Endothelial cell (in vitro differentiated cells): ENCODE results near the gene KHSRP. TPM values are rescaled to one million over a fixed set of nuclear protein-coding genes. Genes with fewer than 3 reads are reported as not detected.
"Not testable (repeated sequence)": the region's sequence is repeated elsewhere in the genome, so short reads cannot be mapped to it uniquely, and the experiment has no call there.

Source experiments
- DNase-seq: peaks from one replicate; pipeline ENCODE4 v3.0.0; 2021; ENCODE audit warnings: low spot score
- H3K27ac Mint-ChIP-seq: one replicate; pipeline ENCODE4 v1.8.0; 2021; ENCODE audit warnings: mixed read lengths, inconsistent platforms; ENCODE audit not compliant: unreplicated experiment
- H3K27me3 Mint-ChIP-seq: one replicate; pipeline ENCODE4 v1.8.0; 2021; ENCODE audit warnings: mild to moderate bottlenecking, moderate library complexity, mixed read lengths, inconsistent platforms; ENCODE audit not compliant: unreplicated experiment
- H3K36me3 Mint-ChIP-seq: one replicate; pipeline ENCODE4 v1.8.0; 2021; ENCODE audit warnings: mild to moderate bottlenecking, low read depth, mixed read lengths, inconsistent platforms; ENCODE audit not compliant: unreplicated experiment
- H3K4me1 Mint-ChIP-seq: one replicate; pipeline ENCODE4 v1.8.0; 2021; ENCODE audit warnings: mild to moderate bottlenecking, mixed read lengths, inconsistent platforms; ENCODE audit not compliant: unreplicated experiment
- H3K4me3 Mint-ChIP-seq: one replicate; pipeline ENCODE4 v1.8.0; 2021; ENCODE audit warnings: mild to moderate bottlenecking, mixed read lengths, inconsistent platforms; ENCODE audit not compliant: unreplicated experiment
- H3K9me3 Mint-ChIP-seq: one replicate; pipeline ENCODE4 v1.8.0; 2021; ENCODE audit warnings: mixed read lengths, inconsistent platforms; ENCODE audit not compliant: unreplicated experiment
- total RNA-seq: library from RNA; stranded (reverse); fragmentation: NEBNext Ultra II Directional; extraction: Animal tissue kit (Norgen Biotek cat#: 25700); gene quantifications from one replicate; pipeline ENCODE4 v1.2.1, GENCODE V29; 2021; ENCODE audit not compliant: unreplicated experiment
- TF ChIP-seq, protein P1 (sequence below): fragments of 200-600 bp; sonication (generic); IDR thresholded peaks from one replicate; pipeline ENCODE4 v1.5.0; 2021; ENCODE audit warnings: antibody characterized with exemption; ENCODE audit not compliant: unreplicated experiment

Gene KHSRP
- total RNA-seq, 1 donor from 2014 or later = 290 TPM

DNA sequence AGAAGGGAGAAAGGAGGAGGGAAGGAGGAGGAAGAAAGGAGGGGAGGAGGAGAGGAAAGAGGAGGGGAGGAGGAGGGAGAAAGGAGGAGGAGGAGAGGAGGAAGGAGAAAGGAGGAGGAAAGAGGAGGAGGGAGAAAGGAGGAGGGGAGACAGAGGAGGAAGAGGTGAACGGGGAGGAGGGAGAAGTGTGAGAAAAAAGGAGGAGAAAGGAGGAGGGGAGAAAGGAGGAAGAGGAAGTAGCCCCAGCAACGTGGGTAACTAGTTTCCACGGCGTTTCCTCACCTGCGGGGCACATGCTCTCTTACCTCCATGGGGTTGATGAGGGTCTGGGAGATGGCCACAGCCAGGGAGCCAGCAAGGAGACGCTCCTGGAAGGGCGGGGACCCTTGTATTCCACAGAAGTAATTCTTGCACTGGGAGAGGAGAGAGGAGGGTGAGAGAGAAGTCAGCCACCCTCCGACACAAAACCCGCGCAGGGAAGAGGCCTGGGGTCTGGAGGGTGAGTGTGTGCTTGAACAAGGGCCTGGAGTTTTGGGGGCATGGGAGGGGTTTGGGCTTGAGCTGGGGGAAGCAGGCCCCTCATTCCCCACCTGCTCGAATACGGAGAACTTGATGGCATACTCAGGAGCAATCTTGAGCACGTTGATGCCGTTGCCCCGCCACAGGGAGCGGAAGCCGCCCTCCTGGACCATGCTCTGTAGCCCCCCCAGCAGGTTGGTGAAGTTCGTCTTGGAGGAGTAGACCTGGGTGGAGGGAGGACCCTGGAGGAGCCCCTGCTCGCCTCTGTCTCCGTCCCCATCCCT lies 5.0 kb upstream of the KHSRP start:
- DNase-seq = no peak
- Mint-ChIP-seq H3K9me3 (peaks cover 6% of the 10 kb centered on the region), H3K36me3 (peaks cover 4% of the 10 kb centered on the region), H3K4me3 (no peak overlapping the region), H3K27ac (no peak overlapping the region), H3K4me1 (no peaks in the 10 kb centered on the region), H3K27me3 (peaks cover 12% of the 10 kb centered on the region)
- TF ChIP-seq, protein P1, sequence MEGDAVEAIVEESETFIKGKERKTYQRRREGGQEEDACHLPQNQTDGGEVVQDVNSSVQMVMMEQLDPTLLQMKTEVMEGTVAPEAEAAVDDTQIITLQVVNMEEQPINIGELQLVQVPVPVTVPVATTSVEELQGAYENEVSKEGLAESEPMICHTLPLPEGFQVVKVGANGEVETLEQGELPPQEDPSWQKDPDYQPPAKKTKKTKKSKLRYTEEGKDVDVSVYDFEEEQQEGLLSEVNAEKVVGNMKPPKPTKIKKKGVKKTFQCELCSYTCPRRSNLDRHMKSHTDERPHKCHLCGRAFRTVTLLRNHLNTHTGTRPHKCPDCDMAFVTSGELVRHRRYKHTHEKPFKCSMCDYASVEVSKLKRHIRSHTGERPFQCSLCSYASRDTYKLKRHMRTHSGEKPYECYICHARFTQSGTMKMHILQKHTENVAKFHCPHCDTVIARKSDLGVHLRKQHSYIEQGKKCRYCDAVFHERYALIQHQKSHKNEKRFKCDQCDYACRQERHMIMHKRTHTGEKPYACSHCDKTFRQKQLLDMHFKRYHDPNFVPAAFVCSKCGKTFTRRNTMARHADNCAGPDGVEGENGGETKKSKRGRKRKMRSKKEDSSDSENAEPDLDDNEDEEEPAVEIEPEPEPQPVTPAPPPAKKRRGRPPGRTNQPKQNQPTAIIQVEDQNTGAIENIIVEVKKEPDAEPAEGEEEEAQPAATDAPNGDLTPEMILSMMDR = no peak

DNA sequence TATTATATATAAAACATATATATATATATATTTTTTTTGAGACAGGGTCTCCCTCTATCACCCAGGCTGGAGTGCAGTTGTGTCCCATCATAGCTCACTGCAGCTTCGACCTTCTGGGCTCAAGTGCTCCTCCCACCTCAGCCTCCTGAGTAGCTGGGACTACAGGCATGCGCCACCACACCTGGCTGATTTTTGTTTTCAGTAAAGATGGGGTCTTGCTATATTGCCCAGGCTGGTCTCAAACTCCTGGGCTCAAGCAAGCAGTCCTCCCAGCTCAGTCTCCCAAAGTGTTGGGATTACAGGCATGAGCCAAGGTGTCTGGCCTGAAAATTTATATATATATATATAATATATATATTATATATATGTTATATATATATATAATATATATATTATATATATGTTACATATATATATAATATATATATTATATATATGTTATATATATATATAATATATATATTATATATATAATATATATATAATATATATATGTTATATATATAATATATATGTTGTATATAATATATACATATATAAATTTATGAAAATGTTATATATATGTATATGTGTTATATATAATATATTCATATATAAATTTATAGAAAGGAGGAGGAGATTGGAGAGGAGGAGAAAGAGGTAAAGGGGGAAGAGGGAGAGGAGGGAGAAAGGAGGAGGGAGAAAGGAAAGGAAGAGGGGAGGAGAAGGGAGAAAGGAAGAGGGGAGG lies 4.2 kb upstream of the KHSRP start:
- not testable (repeated sequence) for H3K4me1 Mint-ChIP-seq, H3K4me3 Mint-ChIP-seq, H3K27ac Mint-ChIP-seq, H3K9me3 Mint-ChIP-seq, H3K36me3 Mint-ChIP-seq, DNase-seq
- peaks cover 12% of the 10 kb centered on the region for H3K27me3 Mint-ChIP-seq

DNA sequence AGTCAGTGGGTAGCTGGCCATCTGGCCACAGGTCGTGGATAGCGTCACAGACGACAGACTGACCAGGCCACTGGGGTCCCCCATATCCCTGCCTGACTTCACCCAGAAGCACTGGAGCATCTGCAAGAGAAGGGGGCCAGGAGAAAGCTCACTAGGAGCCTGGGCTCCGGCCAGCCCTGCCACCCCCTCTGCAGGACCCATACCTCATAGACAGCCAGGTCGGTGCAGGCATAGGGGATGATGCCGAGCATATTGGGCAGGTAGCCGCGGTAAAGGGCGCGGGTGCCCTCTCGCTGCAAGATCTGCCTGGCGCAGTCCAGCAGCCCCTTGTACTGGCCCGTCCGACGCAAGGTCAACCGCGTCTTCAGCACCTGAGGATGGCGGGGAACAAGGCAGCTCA lies 2.5 kb upstream of the KHSRP start:
- Mint-ChIP-seq H3K27ac (no peak overlapping the region), H3K36me3 (peaks cover 14% of the 10 kb centered on the region), H3K9me3 (peaks cover 6% of the 10 kb centered on the region), H3K4me3 (no peak overlapping the region), H3K27me3 (peaks cover 20% of the 10 kb centered on the region), H3K4me1 (peaks cover 11% of the 10 kb centered on the region)
- TF ChIP-seq, protein P1 = no peak
- no peak for DNase-seq

DNA sequence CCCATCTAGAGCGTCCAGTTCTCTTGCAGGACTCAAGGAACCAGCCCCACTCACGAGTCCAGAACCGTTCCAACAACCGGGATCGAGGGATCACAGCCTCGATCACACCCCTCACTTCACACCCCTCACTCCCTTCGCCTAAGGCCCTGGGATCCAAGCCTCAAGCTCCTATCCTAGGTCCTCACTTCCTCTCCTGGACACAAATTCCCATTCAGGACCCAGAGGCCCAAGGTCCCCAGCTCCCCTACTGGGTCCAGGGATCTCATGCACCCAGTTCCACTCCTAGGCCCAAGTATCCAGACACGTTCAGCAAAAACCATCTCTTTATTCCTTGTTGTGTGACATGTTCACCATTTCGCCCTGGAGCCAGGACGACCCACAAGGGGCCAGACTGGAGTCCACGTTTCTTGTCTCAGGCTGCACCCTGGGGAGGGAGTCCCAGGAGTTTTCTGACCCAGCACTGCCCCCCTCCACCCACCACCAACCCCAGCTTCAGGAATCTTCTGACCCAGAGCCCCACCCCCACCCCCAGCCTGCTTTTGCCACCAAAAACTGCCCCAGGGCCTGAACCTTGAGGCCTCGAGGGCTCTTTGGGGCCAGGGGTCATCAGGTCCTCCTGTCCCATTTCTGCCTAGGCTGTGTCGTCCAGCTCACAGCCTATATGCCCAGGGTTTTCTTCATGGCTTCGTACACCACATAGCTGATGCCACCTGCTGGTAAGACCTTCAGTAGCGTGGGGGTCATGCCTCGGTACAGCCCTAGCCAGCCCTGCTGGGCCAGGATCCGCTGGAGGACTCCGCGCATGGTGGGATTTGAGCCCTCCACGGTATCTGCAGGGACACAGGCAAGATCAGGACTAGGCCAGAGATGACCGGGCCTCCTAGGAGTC lies 1.4 kb upstream of the KHSRP start:
- Mint-ChIP-seq H3K4me3 (no peak overlapping the region), H3K27me3 (peaks cover 17% of the 10 kb centered on the region), H3K36me3 (peaks cover 16% of the 10 kb centered on the region), H3K4me1 (peaks cover 15% of the 10 kb centered on the region), H3K9me3 (peaks cover 6% of the 10 kb centered on the region), H3K27ac (peak overlapping the region; percentile 75)
- DNase-seq = no peak
- TF ChIP-seq, protein P1 = no peak

DNA sequence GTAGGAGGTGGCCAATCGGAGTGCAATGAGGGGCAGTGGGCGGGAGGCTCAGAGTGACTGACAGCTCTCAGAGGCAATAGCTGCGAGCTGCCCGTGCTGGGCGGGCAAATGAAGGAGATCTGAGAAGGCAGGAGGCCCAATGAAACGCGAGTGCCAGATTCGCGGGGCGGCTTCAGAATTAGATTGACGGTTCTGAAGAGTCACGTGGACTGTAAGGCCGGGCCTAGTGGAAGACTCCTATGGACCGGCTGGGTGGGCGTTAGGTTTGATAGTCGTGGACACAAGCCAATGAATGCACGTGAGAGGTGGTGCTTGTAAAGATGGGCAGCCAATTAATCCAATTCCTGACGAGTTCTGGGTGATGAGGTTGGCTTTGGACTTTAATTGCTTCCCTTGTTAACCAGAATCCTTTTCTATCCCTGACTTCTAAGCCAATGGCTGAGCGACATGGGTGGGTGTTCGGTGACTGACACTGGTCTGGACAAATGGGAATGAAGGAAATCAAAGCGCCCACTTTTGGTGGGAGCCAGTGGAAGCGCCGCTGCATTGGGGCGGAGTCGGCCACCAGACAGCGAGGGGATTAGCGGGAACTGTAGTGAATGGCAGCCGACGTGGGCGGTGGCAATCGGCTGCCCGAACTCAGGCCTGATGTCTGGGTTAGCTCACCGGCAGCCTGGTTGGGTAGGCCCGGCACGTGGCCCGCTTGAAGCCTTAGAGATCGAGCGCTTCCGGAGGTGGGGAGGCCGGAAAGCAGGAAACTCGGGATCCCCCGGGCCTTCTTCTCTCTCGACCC lies 524 bp upstream of the KHSRP start:
- Mint-ChIP-seq H3K9me3 (peaks cover 6% of the 10 kb centered on the region), H3K27ac (peak overlapping the region; percentile 80)

More for the DNA sequence above, 524 bp upstream of the KHSRP start:
- Mint-ChIP-seq H3K4me3 (peak overlapping the region; percentile 90), H3K4me1 (peaks cover 15% of the 10 kb centered on the region), H3K36me3 (peaks cover 21% of the 10 kb centered on the region), H3K27me3 (peaks cover 18% of the 10 kb centered on the region)
- TF ChIP-seq, protein P1 = no peak
- DNase-seq = peak; percentile 98
